ENCODE measurements around the gene BRD7.

Gene BRD7

GRCh38 chr16:50368410-50369132, at the start of gene BRD7:
TSS of gene BRD7 (minus strand) at chr16:50368988. CDS start at chr16:50368774, 214 bp downstream.
- DNase-seq = peak; percentile 70

DNA sequence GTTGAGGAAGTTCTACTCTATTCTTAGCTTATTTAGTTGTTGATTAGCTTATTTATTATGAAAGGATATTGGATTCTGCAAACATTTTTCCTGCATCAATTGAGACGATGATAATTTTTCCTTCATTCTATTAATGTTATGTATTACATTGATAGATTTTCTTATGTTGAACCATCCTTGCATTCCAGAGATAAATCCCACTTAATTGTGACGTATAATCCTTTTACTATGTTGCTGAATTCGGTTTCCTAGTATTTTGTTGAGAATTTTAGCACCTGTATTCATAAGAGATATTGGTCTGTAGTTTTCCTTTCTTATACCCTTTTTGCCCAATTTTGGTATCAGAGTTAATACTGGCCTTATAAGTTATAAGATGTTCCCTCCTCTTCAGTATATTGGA, 47.6 kb upstream of the BRD7 start:
- no peak for DNase-seq

DNA sequence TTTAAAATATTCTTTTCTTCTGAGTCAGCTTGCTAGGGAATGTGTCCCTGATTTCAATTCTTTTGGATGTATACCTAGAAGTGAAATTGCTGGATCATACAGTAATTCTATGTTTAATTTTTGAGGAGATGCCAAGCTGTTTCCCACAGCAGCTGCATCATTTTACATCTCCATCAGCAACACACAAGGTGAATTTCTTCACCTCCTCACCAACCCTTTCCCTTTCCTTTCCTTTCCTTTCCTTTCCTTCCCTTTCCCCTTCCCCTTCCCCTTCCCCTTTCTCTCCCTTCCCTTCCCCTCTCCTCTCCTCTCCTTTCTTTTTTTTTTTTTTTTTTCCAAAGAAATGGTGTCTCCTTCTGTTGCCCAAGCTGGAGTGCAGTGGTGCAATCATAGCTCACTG, 45.4 kb upstream of the BRD7 start:
- no peak for DNase-seq

- DNase-seq = no peak
Observed at GRCh38 chr16:50411034-50411433, 42.2 kb upstream of the BRD7 start.

GRCh38 chr16:50408001-50408561, 39.3 kb upstream of the BRD7 start:
- no peak for DNase-seq

- no peak for DNase-seq
Observed at GRCh38 chr16:50407351-50407750, 38.6 kb upstream of the BRD7 start.

DNA sequence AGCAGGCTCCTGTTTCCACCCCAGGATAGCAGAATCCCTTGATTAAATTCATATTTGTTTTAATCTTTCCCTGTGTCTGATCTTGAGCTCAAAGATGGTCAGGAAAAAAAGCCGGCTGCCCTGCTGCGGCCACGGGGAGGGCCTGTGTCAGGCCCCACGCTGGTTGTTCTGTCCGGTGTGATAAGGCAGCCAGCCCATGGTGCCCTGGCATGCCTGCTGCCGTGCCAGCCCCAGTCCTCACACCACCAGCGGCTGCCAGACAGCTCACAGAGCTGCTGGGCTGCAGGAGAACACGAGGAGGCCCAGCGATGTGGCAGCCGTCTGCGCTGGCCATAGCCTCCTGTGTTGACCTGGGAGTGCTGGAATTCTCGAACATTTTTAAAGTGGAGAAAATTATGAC, 34.7 kb upstream of the BRD7 start:
- DNase-seq = no peak

- no peak for DNase-seq
Observed at GRCh38 chr16:50402298-50402895, 33.6 kb upstream of the BRD7 start.

GRCh38 chr16:50401355-50401754, 32.6 kb upstream of the BRD7 start:
- DNase-seq = no peak

DNA sequence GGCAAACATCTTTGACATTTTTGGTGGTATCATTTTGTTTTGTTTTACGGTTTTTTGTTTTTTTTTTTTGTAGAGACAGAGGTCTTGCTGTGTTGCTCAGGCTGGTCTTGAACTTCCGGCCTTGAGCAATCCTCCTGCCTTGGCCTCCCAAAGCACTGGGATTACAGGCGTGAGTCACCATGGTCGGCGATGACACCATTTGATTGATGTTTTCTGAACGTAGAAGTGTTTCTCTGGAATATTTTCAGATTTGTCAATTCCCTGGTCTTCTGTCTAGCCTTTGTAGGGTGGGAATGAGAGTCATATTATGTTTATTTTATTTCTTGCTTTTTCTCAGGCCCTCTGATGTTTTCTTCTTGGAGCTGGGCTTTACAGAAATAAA, 32.2 kb upstream of the BRD7 start:
- no peak for DNase-seq

DNA sequence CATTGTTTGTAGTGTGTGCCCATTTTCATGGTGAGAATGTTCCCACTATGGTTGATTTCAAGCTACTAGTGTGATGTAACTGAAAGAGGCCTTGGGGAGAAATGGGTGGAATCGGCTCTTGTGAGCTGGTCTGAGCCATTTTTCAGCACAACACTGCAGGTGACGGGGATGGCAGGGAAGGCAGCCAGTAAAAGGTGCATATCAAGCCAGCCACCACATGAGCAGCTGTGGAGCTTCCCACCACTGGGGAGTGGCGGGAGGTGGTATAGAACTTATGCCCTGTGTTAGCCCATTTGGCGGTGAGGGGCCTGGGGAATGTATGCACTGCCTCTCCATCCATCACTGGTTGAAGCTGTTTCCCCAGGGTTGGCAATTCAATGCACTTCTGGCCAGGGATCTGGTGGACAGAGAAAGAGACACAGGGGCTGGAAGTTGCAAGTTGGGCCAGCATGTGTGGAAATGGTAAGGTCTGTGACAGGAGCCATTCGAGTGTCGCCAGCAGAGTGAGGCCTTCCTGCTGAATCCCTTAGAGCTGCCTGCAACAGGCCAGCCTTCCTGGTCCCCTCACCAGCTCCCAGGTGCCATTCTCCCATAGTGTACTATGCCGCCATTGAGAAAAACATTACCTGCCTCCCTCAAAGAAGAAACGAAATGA, 31.7 kb upstream of the BRD7 start:
- DNase-seq = no peak

- DNase-seq = no peak
Observed at GRCh38 chr16:50399411-50399810, 30.6 kb upstream of the BRD7 start.

DNA sequence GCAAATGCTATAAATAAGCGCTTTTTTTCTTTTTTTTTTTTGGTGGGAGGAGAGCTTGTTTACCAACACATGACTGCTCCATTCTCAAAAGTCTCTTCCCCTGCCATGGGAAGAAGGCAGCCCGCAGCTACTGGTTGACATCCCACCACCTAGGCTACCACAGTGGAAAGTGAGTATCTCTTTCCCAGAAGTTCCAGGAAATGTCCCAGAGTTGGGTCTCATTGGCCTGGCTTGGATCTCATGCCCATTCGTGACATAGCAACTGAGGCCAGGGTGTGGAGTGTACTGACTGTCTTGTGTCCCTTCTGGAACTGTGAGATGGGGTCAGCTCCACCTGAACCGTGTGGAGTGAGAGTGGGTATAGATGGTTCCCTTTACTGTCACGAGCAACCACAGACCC, 29.5 kb upstream of the BRD7 start:
- no peak for DNase-seq

GRCh38 chr16:50396761-50397535, 28.2 kb upstream of the BRD7 start:
- DNase-seq = no peak

GRCh38 chr16:50395763-50396710, 27.2 kb upstream of the BRD7 start:
- no peak for DNase-seq

GRCh38 chr16:50393858-50394802, 25.3 kb upstream of the BRD7 start:
- no peak for DNase-seq

- DNase-seq = no peak
Observed at GRCh38 chr16:50393416-50393815, 24.6 kb upstream of the BRD7 start.

- DNase-seq = no peak
Observed at GRCh38 chr16:50390914-50391716, 22.3 kb upstream of the BRD7 start.

GRCh38 chr16:50390371-50390771, 21.6 kb upstream of the BRD7 start:
- no peak for DNase-seq

DNA sequence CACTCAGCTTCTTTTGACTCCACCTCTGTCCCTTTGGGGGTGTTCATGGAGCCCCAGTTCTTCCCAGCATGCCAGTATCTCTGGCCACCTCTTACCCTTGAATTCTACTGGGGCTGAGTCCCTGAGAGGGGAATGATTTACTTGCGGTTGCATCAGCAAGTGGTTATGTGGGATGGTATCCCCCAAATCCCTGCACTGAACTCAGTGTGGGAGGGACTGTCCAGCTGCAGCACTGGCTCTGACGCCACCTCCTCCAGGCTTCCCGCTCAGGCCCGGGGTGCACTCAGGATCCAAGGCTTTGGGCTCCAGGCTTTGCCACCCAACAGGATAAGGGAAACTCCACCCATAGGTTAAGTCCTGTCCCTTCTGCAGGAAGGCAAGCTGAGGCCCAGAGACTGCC, 21.1 kb upstream of the BRD7 start:
- DNase-seq = no peak
